NT2/D1 (cell line): ENCODE data around the gene HAVCR2.

ENCODE experiments used
- DNase-seq: peaks from one replicate; pipeline ENCODE4 v3.0.0-alpha.2; 2011; ENCODE audit warnings: low read depth, low spot score
- H3K27me3 ChIP-seq: 2 replicates; pipeline ENCODE4 v1.6.0; 2011; ENCODE audit warnings: mild to moderate bottlenecking; ENCODE audit not compliant: insufficient read length, insufficient read depth
- H3K36me3 ChIP-seq: 2 replicates; pipeline ENCODE4 v1.6.1; 2011; ENCODE audit warnings: mild to moderate bottlenecking, low read length, mixed read lengths; ENCODE audit not compliant: insufficient read depth, insufficient read length
- H3K4me1 ChIP-seq: 2 replicates; pipeline ENCODE4 v1.5.1; 2011; ENCODE audit not compliant: insufficient read depth, insufficient read length
- H3K4me3 ChIP-seq: 2 replicates; pipeline ENCODE4 v1.5.1; 2011; ENCODE audit warnings: low read depth; ENCODE audit not compliant: insufficient read length
- H3K9ac ChIP-seq: 2 replicates; pipeline ENCODE4 v1.6.0; 2011; ENCODE audit warnings: low read depth; ENCODE audit not compliant: insufficient read length
- H3K9me3 ChIP-seq: 2 replicates; pipeline ENCODE4 v1.5.1; 2011; ENCODE audit warnings: mild to moderate bottlenecking, low read length; ENCODE audit not compliant: insufficient read depth
- SUZ12 ChIP-seq: IDR thresholded peaks from 2 replicates; pipeline ENCODE4 v1.6.1; 2011; ENCODE audit not compliant: insufficient read length, insufficient read depth; ENCODE audit errors: extremely low read depth
- YY1 ChIP-seq: IDR thresholded peaks from 2 replicates; pipeline ENCODE4 v1.6.1; 2011; ENCODE audit not compliant: insufficient read length, insufficient read depth
- ZNF274 ChIP-seq: IDR thresholded peaks from 2 replicates; pipeline ENCODE4 v1.6.1; 2011; ENCODE audit warnings: mild to moderate bottlenecking, low read depth, low read length

The HAVCR2 gene

GRCh38 chr5:157086751-157087359, 22.0 kb downstream of the HAVCR2 start:
- Histone ChIP-seq H3K36me3 (no peaks in the 10 kb centered on the region), H3K4me3 (no peak overlapping the region), H3K9ac (no peak overlapping the region), H3K9me3 (no peaks in the 10 kb centered on the region), H3K4me1 (no peaks in the 10 kb centered on the region), H3K27me3 (no peaks in the 10 kb centered on the region)
- no peak for DNase-seq
- TF ChIP-seq YY1 (no peak), SUZ12 (no peak), ZNF274 (no peak)

- H3K36me3 ChIP-seq: no peaks in the 10 kb centered on the region
- no peak overlapping the region for H3K9ac ChIP-seq
- no peak overlapping the region for H3K4me3 ChIP-seq
- H3K9me3 ChIP-seq: no peaks in the 10 kb centered on the region
- no peaks in the 10 kb centered on the region for H3K27me3 ChIP-seq
- no peak for DNase-seq
- no peak for TF ChIP-seq YY1
- no peak for TF ChIP-seq ZNF274
- TF ChIP-seq SUZ12: no peak
- H3K4me1 ChIP-seq: no peaks in the 10 kb centered on the region
Measured at GRCh38 chr5:157085930-157086329, 22.9 kb downstream of the HAVCR2 start.

GRCh38 chr5:157080286-157080685, 28.6 kb downstream of the HAVCR2 start:
- no peak for DNase-seq
- Histone ChIP-seq H3K9me3 (no peaks in the 10 kb centered on the region), H3K9ac (no peak overlapping the region), H3K4me3 (no peak overlapping the region), H3K36me3 (no peaks in the 10 kb centered on the region), H3K27me3 (no peaks in the 10 kb centered on the region), H3K4me1 (no peaks in the 10 kb centered on the region)
- TF ChIP-seq ZNF274: no peak
- no peak for TF ChIP-seq YY1
- TF ChIP-seq SUZ12: no peak

GRCh38 chr5:157076558-157076957, 32.3 kb downstream of the HAVCR2 start:
- no peak for TF ChIP-seq SUZ12
- TF ChIP-seq ZNF274: no peak
- TF ChIP-seq YY1: no peak
- H3K9me3 ChIP-seq: no peaks in the 10 kb centered on the region
- no peaks in the 10 kb centered on the region for H3K4me1 ChIP-seq
- H3K27me3 ChIP-seq: no peaks in the 10 kb centered on the region
- H3K36me3 ChIP-seq: no peaks in the 10 kb centered on the region
- no peak overlapping the region for H3K9ac ChIP-seq
- no peak overlapping the region for H3K4me3 ChIP-seq
- DNase-seq: no peak

- TF ChIP-seq ZNF274: no peak
- no peak for TF ChIP-seq SUZ12
- no peak for TF ChIP-seq YY1
- H3K9ac ChIP-seq: no peak overlapping the region
- no peaks in the 10 kb centered on the region for H3K36me3 ChIP-seq
- no peaks in the 10 kb centered on the region for H3K27me3 ChIP-seq
- no peaks in the 10 kb centered on the region for H3K4me1 ChIP-seq
- no peak for DNase-seq
- no peaks in the 10 kb centered on the region for H3K9me3 ChIP-seq
- no peak overlapping the region for H3K4me3 ChIP-seq
Measured at GRCh38 chr5:157072508-157072907, 36.3 kb downstream of the HAVCR2 start.

- Histone ChIP-seq H3K9me3 (no peaks in the 10 kb centered on the region), H3K4me1 (no peaks in the 10 kb centered on the region), H3K4me3 (no peak overlapping the region), H3K27me3 (no peaks in the 10 kb centered on the region), H3K36me3 (no peaks in the 10 kb centered on the region), H3K9ac (no peak overlapping the region)
- no peak for DNase-seq
- TF ChIP-seq SUZ12: no peak
Measured at GRCh38 chr5:157069949-157070348, 38.9 kb downstream of the HAVCR2 start.

GRCh38 chr5:157068785-157069184, 40.1 kb downstream of the HAVCR2 start:
- no peaks in the 10 kb centered on the region for H3K27me3 ChIP-seq
- TF ChIP-seq SUZ12 (no peak), YY1 (no peak), ZNF274 (no peak)
- H3K4me1 ChIP-seq: no peaks in the 10 kb centered on the region

More at GRCh38 chr5:157068785-157069184, 40.1 kb downstream of the HAVCR2 start:
- Histone ChIP-seq H3K4me3 (no peak overlapping the region), H3K36me3 (no peaks in the 10 kb centered on the region), H3K9me3 (no peaks in the 10 kb centered on the region), H3K9ac (no peak overlapping the region)
- DNase-seq: no peak
